HEK293T (cell line): Measurements from ENCODE around the gene ZFP3.
"Not testable (repeated sequence)": the region's sequence is repeated elsewhere in the genome, so short reads cannot be mapped to it uniquely, and the experiment has no call there.

ENCODE experiments used
- CTCF ChIA-PET: fragments of 350-600 bp; formaldehyde crosslinking; extraction: SDS; loops from one replicate; lab custom pipeline; 2021; ENCODE audit warnings: antibody characterized with exemption, inconsistent platforms; lab: Yijun Ruan, JAX
- POLR2A ChIA-PET: fragments of 350-600 bp; formaldehyde crosslinking; extraction: SDS; loops from one replicate; lab custom pipeline; 2020; ENCODE audit warnings: antibody characterized with exemption, inconsistent platforms; lab: Yijun Ruan, JAX
- DNase-seq: peaks from one replicate; pipeline ENCODE4 v3.0.0; 2012; ENCODE audit warnings: mixed read lengths; ENCODE audit errors: extremely low spot score
- ARNT ChIP-seq: fragments of 450-650 bp; IDR thresholded peaks from 2 replicates; pipeline ENCODE4 v1.6.1; 2017; ENCODE audit warnings: mild to moderate bottlenecking
- BHLHE40 ChIP-seq: fragments of 450-650 bp; IDR thresholded peaks from 2 replicates; pipeline ENCODE4 v1.6.1; 2016; ENCODE audit warnings: mild to moderate bottlenecking, moderate library complexity, borderline replicate concordance
- CTBP1 ChIP-seq: fragments of 450-650 bp; IDR thresholded peaks from 2 replicates; pipeline ENCODE4 v1.6.1; 2016; ENCODE audit warnings: borderline replicate concordance
- ELF4 ChIP-seq: fragments of 450-650 bp; IDR thresholded peaks from 2 replicates; pipeline ENCODE4 v1.6.1; 2017; ENCODE audit warnings: antibody characterized with exemption
- FOXA1 ChIP-seq: fragments of 450-650 bp; IDR thresholded peaks from 2 replicates; pipeline ENCODE4 v1.6.1; 2016; ENCODE audit warnings: mild to moderate bottlenecking
- FOXK2 ChIP-seq: fragments of 450-650 bp; IDR thresholded peaks from 2 replicates; pipeline ENCODE4 v1.6.1; 2016; ENCODE audit warnings: mild to moderate bottlenecking
- FOXM1 ChIP-seq: fragments of 450-650 bp; IDR thresholded peaks from 2 replicates; pipeline ENCODE4 v1.6.1; 2017; ENCODE audit warnings: mild to moderate bottlenecking, borderline replicate concordance
- HDGF ChIP-seq: fragments of 450-650 bp; IDR thresholded peaks from 2 replicates; pipeline ENCODE4 v1.6.1; 2017; ENCODE audit warnings: antibody characterized with exemption, borderline replicate concordance
- LEF1 ChIP-seq: fragments of 450-650 bp; IDR thresholded peaks from 2 replicates; pipeline ENCODE4 v1.6.1; 2017; ENCODE audit warnings: mild to moderate bottlenecking, borderline replicate concordance
- NFRKB ChIP-seq: fragments of 450-650 bp; IDR thresholded peaks from 2 replicates; pipeline ENCODE4 v1.6.1; 2016; ENCODE audit warnings: mild to moderate bottlenecking, moderate library complexity
- SP1 ChIP-seq: fragments of 450-650 bp; IDR thresholded peaks from 2 replicates; pipeline ENCODE4 v1.6.1; 2017
- SUZ12 ChIP-seq: fragments of 450-650 bp; IDR thresholded peaks from 2 replicates; pipeline ENCODE4 v1.6.1; 2016; ENCODE audit warnings: mild to moderate bottlenecking
- TARDBP ChIP-seq: fragments of 450-650 bp; IDR thresholded peaks from 2 replicates; pipeline ENCODE4 v1.6.1; 2016
- ZNF384 ChIP-seq: fragments of 450-650 bp; IDR thresholded peaks from 2 replicates; pipeline ENCODE4 v1.6.1; 2016
- TF ChIP-seq, protein P1 (sequence below): fragments of 450-650 bp; IDR thresholded peaks from 2 replicates; pipeline ENCODE4 v1.6.1; 2016

The ZFP3 gene

DNA sequence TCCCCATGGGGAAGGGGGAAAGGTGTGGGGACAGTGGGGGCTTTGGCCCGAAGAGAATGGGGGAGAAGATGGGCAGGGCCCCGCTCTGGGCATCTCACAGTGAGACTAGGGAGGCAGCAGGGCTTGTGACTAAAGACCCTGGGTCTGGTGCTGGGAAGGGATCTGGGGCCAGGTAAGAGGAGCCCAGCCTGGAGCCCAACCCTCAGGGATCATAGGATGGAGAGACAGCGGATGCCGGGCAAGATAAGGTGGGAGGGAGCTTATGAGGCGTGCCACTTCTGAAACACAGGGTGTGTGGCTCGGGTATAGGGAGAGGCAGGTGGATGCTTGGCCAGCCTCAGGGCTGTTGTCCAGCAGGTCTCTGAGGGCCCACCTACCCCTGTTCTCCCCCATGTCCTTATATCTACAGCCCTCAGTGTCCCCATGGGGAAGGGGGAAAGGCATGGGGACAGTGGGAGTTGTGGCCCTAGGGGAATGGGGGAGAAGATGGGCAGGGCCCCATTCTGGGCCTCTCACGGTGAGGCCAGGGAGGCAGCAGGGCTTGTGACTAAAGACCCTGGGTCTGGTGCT is 53.0 kb downstream of the ZFP3 start:
- ChIA-PET CTCF (no interaction called here), POLR2A (no interaction called here)
- TF ChIP-seq FOXK2 (no peak), BHLHE40 (no peak), ARNT (no peak), SP1 (no peak), FOXM1 (no peak), HDGF (no peak), TARDBP (no peak), LEF1 (no peak)
- DNase-seq, result no peak

DNA sequence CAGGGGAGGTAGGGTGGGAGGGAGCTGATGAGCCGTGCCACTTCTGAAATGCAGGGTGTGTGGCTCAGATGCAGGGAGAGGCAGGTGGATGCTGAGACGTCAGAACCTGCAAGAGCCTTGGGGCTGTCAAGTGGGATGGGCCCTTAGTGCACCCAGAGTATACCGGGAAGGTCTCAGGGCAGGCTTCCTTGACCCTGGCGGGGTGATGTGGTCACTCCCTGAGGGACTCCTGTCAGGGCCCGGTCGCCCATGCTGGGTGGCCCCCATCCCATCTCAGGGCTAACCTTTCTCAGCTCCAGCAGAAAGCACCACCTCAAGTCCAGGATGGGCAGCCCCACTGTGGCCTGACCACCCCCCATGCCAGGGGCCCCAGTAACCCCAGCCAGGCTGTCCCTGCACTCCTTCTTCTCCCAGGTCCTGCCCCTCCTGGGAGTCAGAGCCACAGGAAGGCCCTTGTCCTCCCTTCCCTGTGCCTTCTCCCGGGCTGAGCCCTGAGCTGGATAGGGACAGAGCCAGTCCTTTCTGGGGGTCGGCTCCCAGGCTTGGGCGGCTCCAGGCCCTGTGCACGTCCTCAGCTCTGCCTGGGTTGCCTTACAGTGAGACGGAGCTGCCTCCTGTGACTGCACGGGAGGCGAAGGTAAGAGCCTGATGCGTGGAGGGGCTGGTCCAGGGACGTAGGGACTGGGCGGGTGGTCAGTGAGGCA is 53.7 kb downstream of the ZFP3 start:
- POLR2A ChIA-PET, DNase-seq, CTCF ChIA-PET: not testable (repeated sequence)

DNA sequence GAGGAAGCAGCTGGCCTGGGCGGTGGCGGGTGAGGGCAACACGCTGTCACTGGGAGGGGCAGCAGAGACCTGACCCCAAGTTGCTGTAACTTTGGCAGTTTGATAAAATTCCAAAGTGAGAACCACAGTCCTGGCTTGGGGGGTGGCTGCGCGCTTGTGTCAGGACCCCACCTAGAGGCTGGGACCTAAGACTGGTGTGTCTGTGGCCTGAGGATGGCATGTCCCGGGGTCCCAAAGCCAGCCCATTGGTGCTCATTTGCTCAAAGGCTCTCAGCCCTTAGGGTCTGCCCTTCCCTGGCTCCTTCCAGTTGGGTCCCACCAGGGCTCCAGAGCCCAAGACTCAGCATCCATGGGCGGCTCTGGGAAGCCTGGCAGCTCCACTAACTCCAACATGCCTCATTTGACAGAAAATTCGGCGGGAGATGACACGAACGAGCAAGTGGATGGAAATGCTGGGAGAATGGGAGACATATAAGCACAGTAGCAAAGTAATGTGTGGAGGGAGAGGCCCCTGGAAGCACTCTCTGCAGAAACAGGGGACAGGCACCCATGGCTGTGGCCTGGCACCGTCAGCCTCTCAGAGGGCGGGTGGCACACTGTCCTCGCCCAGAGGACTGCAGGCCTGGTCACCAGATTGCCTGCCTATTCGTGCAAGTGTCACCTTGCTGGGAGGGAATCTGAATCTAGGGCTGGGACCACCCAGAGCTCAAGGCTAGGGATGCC is 54.4 kb downstream of the ZFP3 start:
- DNase-seq, CTCF ChIA-PET, POLR2A ChIA-PET: not testable (repeated sequence)

DNA sequence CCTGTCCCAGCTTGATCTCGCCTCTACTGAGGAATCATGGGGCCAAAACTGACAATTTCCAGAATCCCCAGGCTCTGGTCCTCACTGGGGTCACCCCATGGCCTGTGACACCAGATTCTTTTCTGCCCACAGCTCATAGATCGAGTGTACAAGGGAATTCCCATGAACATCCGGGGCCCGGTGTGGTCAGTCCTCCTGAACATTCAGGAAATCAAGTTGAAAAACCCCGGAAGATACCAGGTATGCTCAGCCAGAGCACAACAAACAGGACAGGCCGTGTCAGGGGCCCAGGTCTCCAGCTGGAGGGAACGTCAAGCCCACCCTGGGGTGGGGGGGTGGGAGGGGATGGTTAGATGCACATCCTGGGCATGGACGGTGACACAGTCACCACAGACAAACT is 55.0 kb downstream of the ZFP3 start:
- ChIA-PET POLR2A (no interaction called here), CTCF (no interaction called here)
- TF ChIP-seq NFRKB, result no peak
- no peak for TF ChIP-seq LEF1
- no peak for TF ChIP-seq FOXK2
- TF ChIP-seq TARDBP, result no peak
- no peak for TF ChIP-seq FOXM1
- TF ChIP-seq ZNF384, result no peak
- TF ChIP-seq SUZ12, result no peak
- TF ChIP-seq HDGF, result no peak
- DNase-seq, result no peak

DNA sequence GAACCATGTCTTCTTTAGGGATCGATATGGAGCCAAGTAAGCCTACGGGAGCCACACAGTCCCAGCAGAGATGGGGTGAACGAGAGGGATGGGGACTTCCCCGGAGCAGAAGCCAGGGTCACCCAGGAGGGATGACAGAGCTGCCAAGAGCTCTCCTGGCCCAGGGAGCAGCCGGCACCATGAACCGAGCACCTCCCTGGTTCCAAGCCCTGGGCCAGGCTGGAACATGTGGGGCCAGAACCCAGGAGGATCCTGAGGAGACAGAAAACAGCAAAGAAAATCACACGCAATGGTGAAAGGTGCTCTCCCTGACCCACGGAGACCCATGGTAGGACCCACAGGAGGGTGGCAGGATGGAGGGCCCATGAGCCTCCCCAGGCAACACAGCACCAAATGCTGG is 55.7 kb downstream of the ZFP3 start:
- CTCF ChIA-PET, DNase-seq, POLR2A ChIA-PET: not testable (repeated sequence)

DNA sequence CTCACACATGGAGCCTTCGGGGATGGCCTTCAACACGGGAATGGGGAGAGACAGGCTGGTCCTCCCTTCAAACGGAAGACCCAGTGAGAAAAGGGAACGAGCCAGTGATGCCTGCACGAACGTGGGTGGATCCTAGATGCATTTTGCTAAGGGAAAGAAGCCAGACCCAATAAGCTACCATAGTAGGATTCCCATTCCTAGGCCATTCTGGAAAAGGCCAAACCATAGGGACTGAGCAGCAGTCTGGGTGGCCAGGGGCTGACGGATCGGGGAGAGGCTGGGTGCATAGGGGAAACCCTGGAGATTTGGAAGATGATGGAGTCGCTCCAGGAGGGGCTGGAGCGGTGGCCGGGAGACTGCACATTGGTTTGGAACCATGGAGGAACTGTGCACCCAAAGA is 56.3 kb downstream of the ZFP3 start:
- CTCF ChIA-PET, DNase-seq, POLR2A ChIA-PET: not testable (repeated sequence)

DNA sequence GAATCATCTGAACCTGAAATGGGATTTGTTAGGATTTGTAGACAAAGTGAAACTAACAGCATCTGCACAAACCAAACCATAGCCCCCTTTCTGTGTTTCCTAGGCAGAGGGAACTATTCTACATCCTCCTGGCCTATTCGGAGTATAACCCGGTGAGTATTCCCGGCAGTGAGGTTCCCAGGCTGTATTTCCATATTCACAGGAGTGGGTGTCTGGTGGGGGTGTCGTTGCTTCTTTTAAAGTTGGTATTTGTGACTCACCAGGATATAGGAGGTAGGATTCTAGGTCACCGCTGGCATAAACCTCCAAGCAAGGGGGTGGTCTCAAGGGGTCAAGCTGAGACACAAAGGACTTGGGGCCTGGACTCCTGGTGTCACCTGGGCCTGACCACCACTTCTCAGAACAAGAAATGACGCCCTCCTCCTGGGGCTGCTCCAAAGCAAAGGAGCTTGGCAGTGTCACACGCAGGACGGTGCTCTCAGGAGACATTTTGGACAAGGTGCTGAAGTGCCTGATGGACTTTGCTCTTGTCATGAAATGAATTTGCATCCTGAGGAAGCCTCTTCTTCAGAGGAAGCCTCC is 57.0 kb downstream of the ZFP3 start:
- POLR2A ChIA-PET, CTCF ChIA-PET, DNase-seq: not testable (repeated sequence)

DNA sequence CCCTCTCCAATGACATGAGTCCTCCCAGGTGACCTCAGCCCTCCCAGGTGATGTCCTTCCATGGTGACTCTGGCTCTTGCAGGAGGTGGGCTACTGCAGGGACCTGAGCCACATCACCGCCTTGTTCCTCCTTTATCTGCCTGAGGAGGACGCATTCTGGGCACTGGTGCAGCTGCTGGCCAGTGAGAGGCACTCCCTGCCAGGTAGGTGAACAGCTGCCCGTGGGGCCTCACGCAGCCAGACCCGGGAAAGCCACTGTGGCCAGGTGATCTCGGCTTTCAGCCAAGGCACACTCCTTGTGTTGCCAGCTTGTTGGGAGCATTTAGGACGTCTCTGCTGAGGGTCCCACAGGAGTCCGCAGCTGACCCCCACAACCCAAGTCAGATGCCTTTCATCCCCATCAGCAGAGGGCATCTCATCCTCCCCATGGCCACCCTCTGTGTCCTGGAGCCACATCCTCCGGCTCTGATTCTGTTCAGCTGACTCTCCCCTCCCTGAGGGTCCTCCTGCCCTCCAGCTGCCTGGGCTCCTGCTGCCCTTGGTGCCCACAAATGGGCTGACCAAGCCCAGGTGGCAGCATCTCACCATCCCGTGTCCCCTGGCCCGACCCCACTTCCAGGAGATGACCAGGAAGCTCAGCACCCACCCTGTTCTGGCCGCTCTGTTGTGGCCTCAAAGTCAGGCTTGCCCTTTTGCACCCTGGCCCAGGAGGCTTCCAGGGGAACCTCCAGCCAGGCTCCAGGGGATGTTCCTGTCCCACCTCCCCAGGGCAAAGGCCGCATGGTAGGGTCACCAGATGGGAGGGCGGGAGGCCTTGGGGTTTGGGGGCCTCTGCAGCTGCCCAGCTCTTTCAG is 57.7 kb downstream of the ZFP3 start:
- no peak for TF ChIP-seq SP1
- TF ChIP-seq LEF1, result no peak
- TF ChIP-seq BHLHE40, result no peak
- TF ChIP-seq NFRKB, result no peak
- no peak for TF ChIP-seq CTBP1
- no peak for TF ChIP-seq FOXM1
- no peak for TF ChIP-seq ELF4
- TF ChIP-seq FOXK2, result no peak
- no peak for TF ChIP-seq HDGF
- no peak for TF ChIP-seq ARNT
- no peak for TF ChIP-seq FOXA1
- no peak for TF ChIP-seq SUZ12
- TF ChIP-seq, protein P1, sequence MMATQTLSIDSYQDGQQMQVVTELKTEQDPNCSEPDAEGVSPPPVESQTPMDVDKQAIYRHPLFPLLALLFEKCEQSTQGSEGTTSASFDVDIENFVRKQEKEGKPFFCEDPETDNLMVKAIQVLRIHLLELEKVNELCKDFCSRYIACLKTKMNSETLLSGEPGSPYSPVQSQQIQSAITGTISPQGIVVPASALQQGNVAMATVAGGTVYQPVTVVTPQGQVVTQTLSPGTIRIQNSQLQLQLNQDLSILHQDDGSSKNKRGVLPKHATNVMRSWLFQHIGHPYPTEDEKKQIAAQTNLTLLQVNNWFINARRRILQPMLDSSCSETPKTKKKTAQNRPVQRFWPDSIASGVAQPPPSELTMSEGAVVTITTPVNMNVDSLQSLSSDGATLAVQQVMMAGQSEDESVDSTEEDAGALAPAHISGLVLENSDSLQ, result no peak
- POLR2A ChIA-PET, result no interaction called here
- no peak for DNase-seq
- CTCF ChIA-PET, result no interaction called here

DNA sequence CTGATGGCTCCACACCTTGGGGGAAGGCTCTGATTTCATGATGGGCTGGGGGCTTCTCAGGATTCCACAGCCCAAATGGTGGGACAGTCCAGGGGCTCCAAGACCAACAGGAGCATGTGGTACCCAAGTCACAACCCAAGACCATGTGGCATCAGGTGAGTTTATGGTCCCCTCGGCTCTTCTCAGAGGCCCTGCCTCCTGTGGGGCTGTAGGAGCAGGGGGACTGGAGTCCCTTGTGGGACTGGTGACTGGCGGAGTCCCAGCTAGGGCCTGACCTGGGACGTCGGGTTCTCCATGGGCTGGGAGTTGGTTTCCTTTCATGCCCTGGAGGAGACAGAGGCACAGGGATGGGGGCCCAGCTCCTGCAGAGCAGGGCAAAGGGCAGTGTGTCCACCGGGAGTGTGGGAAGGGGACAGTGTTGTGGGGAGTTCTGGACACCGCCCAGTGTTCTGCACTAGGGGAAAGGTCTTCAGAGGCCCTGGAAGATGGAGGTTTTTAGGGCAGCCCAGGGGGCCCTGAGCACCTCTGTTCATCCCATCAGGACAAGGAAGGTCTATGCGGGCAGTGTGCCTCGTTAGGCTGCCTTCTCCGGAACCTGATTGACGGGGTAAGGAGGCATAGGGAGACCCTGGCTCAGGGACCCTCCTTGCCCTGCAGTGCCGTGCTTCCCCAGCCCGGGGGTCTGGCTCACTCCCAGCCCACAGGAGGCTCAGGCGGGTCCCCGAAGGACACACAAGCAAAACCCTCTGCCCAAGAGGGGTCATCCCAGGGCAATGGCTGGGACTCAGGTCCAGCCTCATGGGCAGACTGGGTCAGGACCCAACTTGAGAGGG is 58.5 kb downstream of the ZFP3 start:
- CTCF ChIA-PET, POLR2A ChIA-PET, DNase-seq: not testable (repeated sequence)

DNA sequence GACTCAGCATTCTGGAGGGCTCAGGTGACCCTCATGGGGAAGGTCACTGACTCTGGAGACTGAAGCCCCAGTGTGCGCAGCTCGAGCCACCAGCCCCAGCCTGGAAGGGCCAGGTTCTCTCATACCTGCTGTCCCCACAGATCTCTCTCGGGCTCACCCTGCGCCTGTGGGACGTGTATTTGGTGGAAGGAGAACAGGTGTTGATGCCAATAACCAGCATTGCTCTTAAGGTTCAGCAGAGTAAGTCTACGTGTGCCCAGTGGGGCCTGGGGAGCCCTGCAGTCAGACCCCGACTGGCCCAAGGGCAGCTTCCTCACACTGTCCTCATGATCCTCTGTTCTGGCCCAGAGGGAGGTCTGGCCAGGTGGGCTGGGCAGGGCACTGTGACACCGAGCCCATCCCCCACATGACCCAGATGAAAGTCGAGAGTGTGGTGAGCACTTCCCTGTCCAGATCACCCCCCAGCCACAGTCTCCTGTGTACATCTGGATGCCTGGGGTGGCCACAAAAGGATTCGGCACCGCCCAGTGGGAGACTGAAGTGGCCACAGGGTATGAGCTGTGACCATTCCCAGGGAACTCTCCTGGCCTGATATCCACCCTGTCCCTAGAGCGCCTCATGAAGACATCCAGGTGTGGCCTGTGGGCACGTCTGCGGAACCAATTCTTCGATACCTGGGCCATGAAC is 59.4 kb downstream of the ZFP3 start:
- DNase-seq, POLR2A ChIA-PET, CTCF ChIA-PET: not testable (repeated sequence)

DNA sequence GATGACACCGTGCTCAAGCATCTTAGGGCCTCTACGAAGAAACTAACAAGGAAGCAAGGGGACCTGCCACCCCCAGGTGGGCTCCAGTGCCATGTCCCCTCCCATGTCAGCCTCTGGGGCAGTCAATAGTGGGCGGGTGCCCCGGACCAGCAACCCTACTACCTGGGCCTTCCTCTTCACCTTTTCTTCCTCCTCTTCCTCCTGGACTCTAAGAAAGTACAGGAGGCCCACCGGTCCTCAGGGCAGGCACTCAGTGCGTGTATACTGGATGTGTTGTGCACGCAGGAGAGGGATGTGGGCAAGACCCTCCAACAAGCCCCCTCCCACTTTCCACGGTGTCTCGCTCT is 59.9 kb downstream of the ZFP3 start:
- DNase-seq, CTCF ChIA-PET, POLR2A ChIA-PET: not testable (repeated sequence)
